HCT116 (cell line): Measurements from ENCODE around the gene SURF6. TPM values are rescaled to one million over a fixed set of nuclear protein-coding genes. Genes with fewer than 3 reads are reported as not detected.

Experiments
- ATAC-seq: fragments of 200-7000 bp; cut with Tn5 transposase; 2 replicates; pipeline ENCODE4 v1.9.1; 2020; ENCODE audit warnings: mild to moderate bottlenecking, moderate library complexity
- BruUV-seq: library from RNA; stranded (reverse); fragments of 400-500 nt; replicated peaks from 2 replicates; lab custom pipeline; 2021; lab: Mats Ljungman, UMichigan
- CTCF ChIA-PET: fragments of 300-600 bp; sonication (Branson Sonifier 250); formaldehyde crosslinking; loops from one replicate; lab custom pipeline; 2021; ENCODE audit warnings: antibody characterized with exemption; lab: Charles Lee
- POLR2A ChIA-PET: fragments of 300-600, 350-600 bp; sonication (Branson Sonifier 250); formaldehyde crosslinking; loops from one replicate; lab custom pipeline; 2021; ENCODE audit warnings: antibody characterized with exemption; lab: Charles Lee
- RAD21 ChIA-PET, 2 experiments: fragments of 300-600 bp; sonication (Branson Sonifier 250); formaldehyde crosslinking; loops; one replicate each; lab custom pipeline; 2023; ENCODE audit warnings: low total read pairs in 2 of 2; ENCODE audit not compliant: uncharacterized antibody in 2 of 2, unreplicated experiment in 2 of 2, low non-redundant PET in 1 of 2; lab: Charles Lee
- DNase-seq: peaks from one replicate; pipeline ENCODE4 v3.0.0-alpha.2; 2010; ENCODE audit warnings: low read depth, low spot score
- H2AFZ ChIP-seq: fragments of 200-600 bp; shearing (Covaris generic), sonication (generic); 2 replicates; pipeline ENCODE4 v1.6.1; 2017; ENCODE audit warnings: low read depth, mixed run types, mixed read lengths, antibody characterized with exemption, low read length; ENCODE audit not compliant: poor library complexity, severe bottlenecking
- H3K27ac ChIP-seq: 2 replicates; pipeline ENCODE4 v1.5.1; 2012; ENCODE audit warnings: low read depth, low read length
- H3K27me3 ChIP-seq: fragments of 200-600 bp; sonication (generic); 2 replicates; pipeline ENCODE4 v1.6.1; 2016; ENCODE audit warnings: mixed run types, low read length, mixed read lengths; ENCODE audit not compliant: insufficient read depth
- H3K36me3 ChIP-seq, 2 experiments: fragments of 200-500 bp in 1 of 2; fragments of 200-600 bp in 1 of 2; sonication (Bioruptor generic) in 1 of 2; sonication (generic) in 1 of 2; 2 replicates each; pipeline versions ENCODE4 v1.5.1 to v1.6.1; 2014 to 2016; ENCODE audit warnings: low read length in 2 of 2, inconsistent platforms in 1 of 2, mixed read lengths in 1 of 2, mixed run types in 1 of 2; ENCODE audit not compliant: insufficient read depth in 2 of 2, control insufficient read depth in 1 of 2
- H3K4me1 ChIP-seq, 2 experiments: fragments of 200-600 bp in 1 of 2; sonication (generic) in 1 of 2; 2 replicates each; pipeline versions ENCODE4 v1.5.1 to v1.6.1; 2012 to 2017; ENCODE audit warnings: low read length in 2 of 2, inconsistent platforms in 1 of 2, mild to moderate bottlenecking in 1 of 2, mixed read lengths in 1 of 2, mixed run types in 1 of 2, moderate library complexity in 1 of 2; ENCODE audit not compliant: insufficient read depth in 2 of 2, control insufficient read depth in 1 of 2
- H3K4me2 ChIP-seq: fragments of 200-600 bp; sonication (generic); 2 replicates; pipeline ENCODE4 v1.6.1; 2017; ENCODE audit warnings: mixed run types, low read length, mixed read lengths
- H3K4me3 ChIP-seq, 2 experiments: fragments of 200-600 bp in 1 of 2; sonication (generic) in 1 of 2; replicated peaks in 1 of 2; 2 replicates each; pipeline ENCODE4 v1.5.1; 2011 to 2016; ENCODE audit warnings: low read length in 2 of 2, control low read depth in 1 of 2, low read depth in 1 of 2, mild to moderate bottlenecking in 1 of 2, mixed read lengths in 1 of 2, mixed run types in 1 of 2
- H3K79me2 ChIP-seq: fragments of 200-600 bp; sonication (generic); 2 replicates; pipeline ENCODE4 v1.6.1; 2017; ENCODE audit warnings: mild to moderate bottlenecking, mixed run types, low read length, moderate library complexity, mixed read lengths; ENCODE audit not compliant: insufficient read depth
- H3K9ac ChIP-seq: fragments of 200-600 bp; sonication (generic); 2 replicates; pipeline ENCODE4 v1.6.1; 2016; ENCODE audit warnings: low read length, mixed read lengths
- H3K9me2 ChIP-seq: fragments of 200-600 bp; sonication (generic), shearing (Covaris generic); 2 replicates; pipeline ENCODE4 v1.6.1; 2017; ENCODE audit warnings: mixed run types, mild to moderate bottlenecking, moderate library complexity; ENCODE audit not compliant: insufficient read depth
- H3K9me3 ChIP-seq, 2 experiments: fragments of 200-500 bp in 1 of 2; fragments of 200-600 bp in 1 of 2; sonication (Bioruptor generic) in 1 of 2; sonication (generic) in 1 of 2; 2 replicates each; pipeline ENCODE4 v1.6.1; 2014 to 2017; ENCODE audit warnings: low read length in 2 of 2, mixed read lengths in 2 of 2, inconsistent platforms in 1 of 2, low read depth in 1 of 2, mild to moderate bottlenecking in 1 of 2, mixed run types in 1 of 2, moderate library complexity in 1 of 2; ENCODE audit not compliant: control insufficient read depth in 1 of 2, insufficient read depth in 1 of 2
- H4K20me1 ChIP-seq: fragments of 200-600 bp; sonication (generic), shearing (Covaris generic); 2 replicates; pipeline ENCODE4 v1.6.1; 2017; ENCODE audit warnings: mixed run types, mild to moderate bottlenecking, moderate library complexity; ENCODE audit not compliant: insufficient read depth
- ATF3 ChIP-seq: IDR thresholded peaks from 2 replicates; pipeline ENCODE4 v1.6.1; 2012
- CBX3 ChIP-seq: IDR thresholded peaks from 2 replicates; pipeline ENCODE4 v1.6.1; 2012; ENCODE audit warnings: low read depth
- CEBPB ChIP-seq: IDR thresholded peaks from 2 replicates; pipeline ENCODE4 v1.6.1; 2012; ENCODE audit warnings: low read depth
- EGR1 ChIP-seq: IDR thresholded peaks from 2 replicates; pipeline ENCODE4 v1.6.1; 2012; ENCODE audit warnings: low read depth
- ELF1 ChIP-seq: IDR thresholded peaks from 2 replicates; pipeline ENCODE4 v1.6.1; 2012; ENCODE audit warnings: low read depth, borderline replicate concordance
- EZH2 ChIP-seq: fragments of 200-600 bp; sonication (generic); IDR thresholded peaks from 2 replicates; pipeline ENCODE4 v1.6.1; 2017; ENCODE audit warnings: antibody characterized with exemption, mixed run types
- FOSL1 ChIP-seq: IDR thresholded peaks from 2 replicates; pipeline ENCODE4 v1.6.1; 2012; ENCODE audit warnings: low read depth
- MAX ChIP-seq: IDR thresholded peaks from 2 replicates; pipeline ENCODE4 v1.6.1; 2012
- POLR2AphosphoS5 ChIP-seq: IDR thresholded peaks from 2 replicates; pipeline ENCODE4 v1.6.1; 2011; ENCODE audit warnings: mild to moderate bottlenecking, low read depth, low read length, moderate library complexity
- RAD21 ChIP-seq: IDR thresholded peaks from 2 replicates; pipeline ENCODE4 v1.6.1; 2012; ENCODE audit warnings: low read depth, mild to moderate bottlenecking
- SIN3A ChIP-seq: IDR thresholded peaks from 2 replicates; pipeline ENCODE4 v1.6.1; 2012; ENCODE audit warnings: low read depth
- SP1 ChIP-seq: IDR thresholded peaks from 2 replicates; pipeline ENCODE4 v1.6.1; 2012; ENCODE audit warnings: low read depth
- TCF7L2 ChIP-seq: IDR thresholded peaks from 2 replicates; pipeline ENCODE4 v1.7.0; 2011; ENCODE audit warnings: borderline replicate concordance, inconsistent platforms; ENCODE audit not compliant: insufficient read depth, insufficient read length; ENCODE audit errors: extremely low read depth
- YY1 ChIP-seq: IDR thresholded peaks from 2 replicates; pipeline ENCODE4 v1.6.1; 2011; ENCODE audit warnings: low read length, low read depth, moderate library complexity, mild to moderate bottlenecking; ENCODE audit not compliant: insufficient replicate concordance; ENCODE audit errors: extremely low read depth
- ZBTB33 ChIP-seq: IDR thresholded peaks from 2 replicates; pipeline ENCODE4 v1.6.1; 2011; ENCODE audit warnings: mild to moderate bottlenecking, low read length, moderate library complexity; ENCODE audit not compliant: insufficient replicate concordance; ENCODE audit errors: extremely low read depth
- ZFX ChIP-seq: fragments of 450-650 bp; IDR thresholded peaks from 2 replicates; pipeline ENCODE4 v1.6.1; 2017
- intact Hi-C: fragments of 100-400 bp; cut with micrococcal nuclease; formaldehyde crosslinking; loops from 2 replicates; pipeline ENCODE4 v1.10.0; 2022
- total RNA-seq: library from RNA; stranded (reverse); gene quantifications from one replicate; pipeline ENCODE4 v1.2.1, GENCODE V29; 2021; ENCODE audit not compliant: unreplicated experiment
- TF ChIP-seq, protein P1 (sequence below): IDR thresholded peaks from 2 replicates; pipeline ENCODE4 v1.6.1; 2012; ENCODE audit warnings: low read depth
- TF ChIP-seq, protein P2 (sequence below), 3 experiments: fragments of 200-600 bp in 1 of 3; sonication (generic) in 1 of 3; IDR thresholded peaks in 2 of 3; conservative IDR thresholded peaks in 1 of 3; 2 replicates each; pipeline ENCODE4 v1.5.1; 2012 to 2017; ENCODE audit warnings: low read depth in 2 of 3, low read length in 2 of 3, antibody characterized with exemption in 1 of 3, borderline replicate concordance in 1 of 3, control low read depth in 1 of 3, mild to moderate bottlenecking in 1 of 3, mixed read lengths in 1 of 3, mixed run types in 1 of 3, moderate library complexity in 1 of 3; ENCODE audit not compliant: insufficient read depth in 1 of 3

SURF6 gene
- total RNA-seq, 1 experiment from 2014 or later: 30.1 TPM

GRCh38 chr9:133322701-133323100 lies 13.3 kb downstream of the SURF6 start:
- intact Hi-C loops: no loop called here
- POLR2A ChIA-PET: no interaction called here

More at GRCh38 chr9:133322701-133323100, 13.3 kb downstream of the SURF6 start:
- Histone ChIP-seq H3K4me1 (no peaks in the 10 kb centered on the region), H3K4me2 (no peak overlapping the region), H3K36me3 (no peaks in the 10 kb centered on the region), H3K9me2 (no peaks in the 10 kb centered on the region), H3K27ac (no peak overlapping the region), H3K9me3 (no peaks in the 10 kb centered on the region), H3K27me3 (no peaks in the 10 kb centered on the region), H3K4me3 (no peak overlapping the region), H3K79me2 (no peaks in the 10 kb centered on the region), H2AFZ (no peak overlapping the region), H3K9ac (no peak overlapping the region), H4K20me1 (no peaks in the 10 kb centered on the region)
- ATAC-seq (no peak), DNase-seq (no peak)
- BruUV-seq: no TSS peak
- ChIA-PET RAD21 (no interaction called here), CTCF (no interaction called here)
- TF ChIP-seq YY1: no peak
- no peak for TF ChIP-seq ZBTB33
- TF ChIP-seq SP1: no peak
- TF ChIP-seq ELF1: no peak
- no peak for TF ChIP-seq MAX
- no peak for TF ChIP-seq TCF7L2
- TF ChIP-seq FOSL1: no peak
- no peak for TF ChIP-seq SIN3A
- no peak for TF ChIP-seq CEBPB
- no peak for TF ChIP-seq CBX3
- TF ChIP-seq ZFX: no peak
- TF ChIP-seq ATF3: no peak
- TF ChIP-seq POLR2AphosphoS5: no peak
- no peak for TF ChIP-seq RAD21
- TF ChIP-seq EZH2: no peak
- TF ChIP-seq, protein P1, sequence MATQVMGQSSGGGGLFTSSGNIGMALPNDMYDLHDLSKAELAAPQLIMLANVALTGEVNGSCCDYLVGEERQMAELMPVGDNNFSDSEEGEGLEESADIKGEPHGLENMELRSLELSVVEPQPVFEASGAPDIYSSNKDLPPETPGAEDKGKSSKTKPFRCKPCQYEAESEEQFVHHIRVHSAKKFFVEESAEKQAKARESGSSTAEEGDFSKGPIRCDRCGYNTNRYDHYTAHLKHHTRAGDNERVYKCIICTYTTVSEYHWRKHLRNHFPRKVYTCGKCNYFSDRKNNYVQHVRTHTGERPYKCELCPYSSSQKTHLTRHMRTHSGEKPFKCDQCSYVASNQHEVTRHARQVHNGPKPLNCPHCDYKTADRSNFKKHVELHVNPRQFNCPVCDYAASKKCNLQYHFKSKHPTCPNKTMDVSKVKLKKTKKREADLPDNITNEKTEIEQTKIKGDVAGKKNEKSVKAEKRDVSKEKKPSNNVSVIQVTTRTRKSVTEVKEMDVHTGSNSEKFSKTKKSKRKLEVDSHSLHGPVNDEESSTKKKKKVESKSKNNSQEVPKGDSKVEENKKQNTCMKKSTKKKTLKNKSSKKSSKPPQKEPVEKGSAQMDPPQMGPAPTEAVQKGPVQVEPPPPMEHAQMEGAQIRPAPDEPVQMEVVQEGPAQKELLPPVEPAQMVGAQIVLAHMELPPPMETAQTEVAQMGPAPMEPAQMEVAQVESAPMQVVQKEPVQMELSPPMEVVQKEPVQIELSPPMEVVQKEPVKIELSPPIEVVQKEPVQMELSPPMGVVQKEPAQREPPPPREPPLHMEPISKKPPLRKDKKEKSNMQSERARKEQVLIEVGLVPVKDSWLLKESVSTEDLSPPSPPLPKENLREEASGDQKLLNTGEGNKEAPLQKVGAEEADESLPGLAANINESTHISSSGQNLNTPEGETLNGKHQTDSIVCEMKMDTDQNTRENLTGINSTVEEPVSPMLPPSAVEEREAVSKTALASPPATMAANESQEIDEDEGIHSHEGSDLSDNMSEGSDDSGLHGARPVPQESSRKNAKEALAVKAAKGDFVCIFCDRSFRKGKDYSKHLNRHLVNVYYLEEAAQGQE: no peak
- TF ChIP-seq, protein P2, sequence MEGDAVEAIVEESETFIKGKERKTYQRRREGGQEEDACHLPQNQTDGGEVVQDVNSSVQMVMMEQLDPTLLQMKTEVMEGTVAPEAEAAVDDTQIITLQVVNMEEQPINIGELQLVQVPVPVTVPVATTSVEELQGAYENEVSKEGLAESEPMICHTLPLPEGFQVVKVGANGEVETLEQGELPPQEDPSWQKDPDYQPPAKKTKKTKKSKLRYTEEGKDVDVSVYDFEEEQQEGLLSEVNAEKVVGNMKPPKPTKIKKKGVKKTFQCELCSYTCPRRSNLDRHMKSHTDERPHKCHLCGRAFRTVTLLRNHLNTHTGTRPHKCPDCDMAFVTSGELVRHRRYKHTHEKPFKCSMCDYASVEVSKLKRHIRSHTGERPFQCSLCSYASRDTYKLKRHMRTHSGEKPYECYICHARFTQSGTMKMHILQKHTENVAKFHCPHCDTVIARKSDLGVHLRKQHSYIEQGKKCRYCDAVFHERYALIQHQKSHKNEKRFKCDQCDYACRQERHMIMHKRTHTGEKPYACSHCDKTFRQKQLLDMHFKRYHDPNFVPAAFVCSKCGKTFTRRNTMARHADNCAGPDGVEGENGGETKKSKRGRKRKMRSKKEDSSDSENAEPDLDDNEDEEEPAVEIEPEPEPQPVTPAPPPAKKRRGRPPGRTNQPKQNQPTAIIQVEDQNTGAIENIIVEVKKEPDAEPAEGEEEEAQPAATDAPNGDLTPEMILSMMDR (IDR thresholded peaks at IDR 0.05 in 2 of 3, conservative IDR thresholded peaks at IDR 0.05 in 1 of 3; ENCODE audit: borderline replicate concordance in 1 of 3, insufficient read depth in 1 of 3, low read depth in 2 of 3, low read length in 2 of 3): no peak
- TF ChIP-seq EGR1: no peak
